ENCODE data around the gene UNC13C.

UNC13C gene

DNA sequence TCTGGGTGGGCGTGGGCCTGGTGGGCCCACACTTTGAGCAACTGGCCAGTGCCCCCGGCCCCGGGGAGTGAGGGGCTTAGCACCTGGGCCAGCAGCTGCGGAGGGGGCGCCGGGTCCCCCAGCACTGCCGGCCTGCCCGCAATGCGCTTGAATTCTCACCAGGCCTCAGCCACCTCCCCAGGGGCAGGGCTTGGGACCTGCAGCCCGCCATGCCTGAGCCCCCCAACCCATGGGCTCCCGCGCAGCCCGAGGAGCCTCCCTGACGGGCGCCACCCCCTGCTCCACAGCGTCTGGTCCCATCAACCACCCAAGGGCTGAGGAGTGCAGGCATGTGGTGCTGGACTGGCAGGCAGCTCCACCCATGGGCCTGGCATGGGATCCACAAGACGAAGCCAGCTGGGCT lies 484.3 kb downstream of the UNC13C start:
- Histone ChIP-seq H3K4me3 (ENCODE audit: low read length) (no peak overlapping the region), H3K9ac (ENCODE audit: low read length) (no peak overlapping the region), H3K4me1 (ENCODE audit: control insufficient read depth, insufficient read depth, low read length) (no peaks in the 10 kb centered on the region), H3K27ac (ENCODE audit: low read depth, low read length) (no peak overlapping the region), H3K27me3 (ENCODE audit: control insufficient read depth, insufficient read depth, low read length) (no peaks in the 10 kb centered on the region), H3K36me3 (ENCODE audit: control insufficient read depth, insufficient read depth, low read length) (no peaks in the 10 kb centered on the region)

- Histone ChIP-seq H3K36me3 (ENCODE audit: control insufficient read depth, insufficient read depth, low read length) (no peaks in the 10 kb centered on the region), H3K4me3 (ENCODE audit: low read length) (no peak overlapping the region), H3K4me1 (ENCODE audit: control insufficient read depth, insufficient read depth, low read length) (no peaks in the 10 kb centered on the region), H3K27ac (ENCODE audit: low read depth, low read length) (no peak overlapping the region), H3K27me3 (ENCODE audit: control insufficient read depth, insufficient read depth, low read length) (no peaks in the 10 kb centered on the region), H3K9ac (ENCODE audit: low read length) (no peak overlapping the region)
These were observed 503.6 kb downstream of the UNC13C start for GRCh38 chr15:54481819-54482218.

DNA sequence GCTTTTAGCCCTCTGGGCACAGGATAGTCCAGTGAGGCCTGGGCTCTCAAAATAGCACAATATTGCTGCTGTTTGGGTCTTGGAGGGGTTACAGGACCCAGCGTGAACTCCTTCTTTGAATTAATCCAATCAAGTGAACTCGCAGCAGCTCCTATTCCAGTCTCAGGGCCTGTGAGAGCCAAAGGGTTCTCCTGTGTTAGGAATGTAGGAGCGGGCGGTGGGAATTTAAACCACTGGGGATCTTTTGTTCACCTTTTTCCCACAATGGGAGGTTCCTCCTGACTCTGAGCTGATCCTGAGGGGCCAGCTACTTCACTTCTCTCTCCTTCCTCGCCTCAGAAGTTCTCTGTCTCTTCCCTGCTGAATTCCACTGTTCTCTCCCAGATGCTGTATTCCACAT lies 504.0 kb downstream of the UNC13C start:
- no peaks in the 10 kb centered on the region for H3K27me3 ChIP-seq (ENCODE audit: control insufficient read depth, insufficient read depth, low read length)
- H3K9ac ChIP-seq (ENCODE audit: low read length) = no peak overlapping the region
- H3K36me3 ChIP-seq (ENCODE audit: control insufficient read depth, insufficient read depth, low read length) = no peaks in the 10 kb centered on the region
- H3K4me3 ChIP-seq (ENCODE audit: low read length) = no peak overlapping the region
- H3K4me1 ChIP-seq (ENCODE audit: control insufficient read depth, insufficient read depth, low read length) = no peaks in the 10 kb centered on the region
- H3K27ac ChIP-seq (ENCODE audit: low read depth, low read length) = no peak overlapping the region

DNA sequence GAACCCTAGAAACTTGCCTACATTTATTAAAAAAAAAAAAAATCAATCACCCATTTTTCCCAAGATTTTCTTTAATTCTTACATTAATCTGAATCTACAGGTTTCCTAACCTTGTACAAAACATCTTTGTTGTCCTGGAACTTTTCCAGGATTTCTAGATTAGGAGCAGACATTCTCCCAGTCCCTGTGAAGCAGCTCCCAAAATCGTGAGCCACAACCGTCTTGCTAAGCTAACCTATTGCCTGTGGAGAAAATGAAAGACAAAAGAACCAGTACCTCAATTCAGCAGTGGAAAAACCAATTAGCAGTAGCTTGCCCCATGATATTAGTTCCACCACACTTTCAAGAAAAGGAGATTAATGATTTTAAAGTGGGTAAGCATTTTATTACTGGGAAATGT lies 522.1 kb downstream of the UNC13C start:
- Histone ChIP-seq H3K27ac (ENCODE audit: low read depth, low read length) (no peak overlapping the region), H3K4me3 (ENCODE audit: low read length) (no peak overlapping the region), H3K36me3 (ENCODE audit: control insufficient read depth, insufficient read depth, low read length) (no peaks in the 10 kb centered on the region), H3K27me3 (ENCODE audit: control insufficient read depth, insufficient read depth, low read length) (no peaks in the 10 kb centered on the region), H3K9ac (ENCODE audit: low read length) (no peak overlapping the region), H3K4me1 (ENCODE audit: control insufficient read depth, insufficient read depth, low read length) (no peaks in the 10 kb centered on the region)

GRCh38 chr15:54502416-54503075 lies 524.3 kb downstream of the UNC13C start:
- H3K27ac ChIP-seq (ENCODE audit: low read depth, low read length) = no peak overlapping the region
- no peaks in the 10 kb centered on the region for H3K27me3 ChIP-seq (ENCODE audit: control insufficient read depth, insufficient read depth, low read length)
- no peaks in the 10 kb centered on the region for H3K36me3 ChIP-seq (ENCODE audit: control insufficient read depth, insufficient read depth, low read length)
- no peak overlapping the region for H3K4me3 ChIP-seq (ENCODE audit: low read length)
- no peaks in the 10 kb centered on the region for H3K4me1 ChIP-seq (ENCODE audit: control insufficient read depth, insufficient read depth, low read length)
- H3K9ac ChIP-seq (ENCODE audit: low read length) = no peak overlapping the region

DNA sequence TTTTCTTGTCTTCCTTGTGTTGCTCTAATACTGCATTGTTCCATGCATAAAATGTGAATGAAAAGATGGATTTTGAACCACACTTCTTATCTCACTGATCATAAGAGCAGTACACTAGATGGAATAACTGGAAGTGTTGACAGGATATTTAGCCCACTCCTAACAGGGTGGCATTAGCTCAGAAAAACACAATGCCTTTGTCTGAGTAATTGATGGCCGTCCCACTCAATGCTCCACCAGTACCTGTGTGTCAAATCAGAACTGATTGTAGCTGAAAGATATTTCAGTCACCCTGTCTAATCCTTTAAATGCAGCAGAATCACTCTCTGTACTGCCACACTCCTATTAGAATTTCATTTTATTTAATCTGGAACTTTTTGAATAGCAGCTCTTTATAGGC lies 526.5 kb downstream of the UNC13C start:
- Histone ChIP-seq H3K36me3 (ENCODE audit: control insufficient read depth, insufficient read depth, low read length) (no peaks in the 10 kb centered on the region), H3K9ac (ENCODE audit: low read length) (no peak overlapping the region), H3K4me3 (ENCODE audit: low read length) (no peak overlapping the region), H3K27ac (ENCODE audit: low read depth, low read length) (no peak overlapping the region), H3K27me3 (ENCODE audit: control insufficient read depth, insufficient read depth, low read length) (no peaks in the 10 kb centered on the region), H3K4me1 (ENCODE audit: control insufficient read depth, insufficient read depth, low read length) (no peaks in the 10 kb centered on the region)

GRCh38 chr15:54506977-54507524 lies 528.8 kb downstream of the UNC13C start:
- H3K36me3 ChIP-seq (ENCODE audit: control insufficient read depth, insufficient read depth, low read length) = no peaks in the 10 kb centered on the region
- H3K4me3 ChIP-seq (ENCODE audit: low read length) = no peak overlapping the region
- H3K9ac ChIP-seq (ENCODE audit: low read length) = no peak overlapping the region
- no peaks in the 10 kb centered on the region for H3K27me3 ChIP-seq (ENCODE audit: control insufficient read depth, insufficient read depth, low read length)
- H3K4me1 ChIP-seq (ENCODE audit: control insufficient read depth, insufficient read depth, low read length) = no peaks in the 10 kb centered on the region
- no peak overlapping the region for H3K27ac ChIP-seq (ENCODE audit: low read depth, low read length)

DNA sequence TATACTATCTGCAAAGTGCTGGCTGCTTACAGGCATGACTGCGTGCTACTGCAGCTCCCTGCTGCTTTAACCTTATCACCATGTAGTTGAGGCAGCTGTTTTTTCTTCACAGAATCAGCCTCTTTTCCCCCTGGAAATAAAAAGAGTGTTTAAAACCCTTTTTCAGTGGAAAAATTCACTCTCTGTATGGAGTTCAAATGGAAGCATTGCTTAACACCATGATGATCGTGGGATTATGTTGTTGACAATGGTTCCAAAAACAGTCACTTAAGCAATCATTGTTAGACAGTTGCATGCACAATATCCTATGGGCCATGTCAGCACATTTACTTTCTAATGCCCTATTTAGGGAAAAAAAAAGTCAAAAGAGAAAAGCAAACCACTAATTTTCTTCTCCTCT lies 536.4 kb downstream of the UNC13C start:
- H3K4me3 ChIP-seq (ENCODE audit: low read length) = no peak overlapping the region
- peaks cover 6% of the 10 kb centered on the region for H3K4me1 ChIP-seq (ENCODE audit: control insufficient read depth, insufficient read depth, low read length)
- H3K36me3 ChIP-seq (ENCODE audit: control insufficient read depth, insufficient read depth, low read length) = no peaks in the 10 kb centered on the region
- H3K9ac ChIP-seq (ENCODE audit: low read length) = no peak overlapping the region
- no peaks in the 10 kb centered on the region for H3K27me3 ChIP-seq (ENCODE audit: control insufficient read depth, insufficient read depth, low read length)
- no peak overlapping the region for H3K27ac ChIP-seq (ENCODE audit: low read depth, low read length)

DNA sequence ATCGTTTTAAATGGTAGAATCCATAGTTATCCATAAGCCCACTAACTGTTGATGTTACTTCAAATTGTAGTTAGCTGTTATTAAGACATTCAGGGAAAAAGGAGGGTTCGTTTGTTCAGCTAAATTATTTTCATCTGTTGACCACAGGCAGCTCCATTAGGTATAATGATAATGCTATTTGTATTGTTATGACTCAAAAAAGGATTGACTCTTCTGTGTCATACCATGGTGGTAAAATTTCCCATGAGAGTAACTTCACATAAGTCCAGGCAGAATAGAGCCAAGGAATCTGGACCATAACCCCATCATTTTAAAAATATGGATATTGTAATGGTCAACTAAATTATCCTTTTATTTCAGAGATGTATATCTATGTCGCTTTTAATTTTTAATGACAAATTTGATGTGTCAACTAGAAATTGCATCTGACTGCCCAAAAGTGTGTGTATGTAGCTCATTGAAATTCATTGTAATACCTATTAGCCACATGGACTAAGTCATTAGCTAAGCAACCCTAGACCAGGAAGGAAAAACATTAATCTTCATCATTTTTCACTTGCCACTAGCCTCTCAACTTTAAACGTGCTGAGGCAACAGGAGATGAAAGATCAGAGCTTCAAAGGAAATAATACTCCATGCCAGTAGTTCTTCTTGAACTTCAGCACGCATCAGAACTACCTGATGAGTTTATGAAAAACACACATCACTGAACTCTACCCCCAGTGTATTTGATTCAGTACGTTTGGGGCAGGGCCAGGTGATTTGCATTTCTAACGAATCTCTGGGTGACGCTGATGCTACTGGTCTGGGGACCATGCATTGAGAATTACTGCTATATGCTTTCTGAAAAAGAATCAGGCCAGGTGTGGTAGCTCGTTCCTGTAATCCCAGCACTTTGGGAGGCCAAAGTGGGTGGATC lies 537.7 kb downstream of the UNC13C start:
- H3K4me3 ChIP-seq (ENCODE audit: low read length) = no peak overlapping the region
- H3K27ac ChIP-seq (ENCODE audit: low read depth, low read length) = no peak overlapping the region
- no peak overlapping the region for H3K9ac ChIP-seq (ENCODE audit: low read length)
- H3K27me3 ChIP-seq (ENCODE audit: control insufficient read depth, insufficient read depth, low read length) = no peaks in the 10 kb centered on the region
- H3K4me1 ChIP-seq (ENCODE audit: control insufficient read depth, insufficient read depth, low read length) = peaks cover 6% of the 10 kb centered on the region
- no peaks in the 10 kb centered on the region for H3K36me3 ChIP-seq (ENCODE audit: control insufficient read depth, insufficient read depth, low read length)

GRCh38 chr15:54517366-54517765 lies 539.1 kb downstream of the UNC13C start:
- H3K27me3 ChIP-seq (ENCODE audit: control insufficient read depth, insufficient read depth, low read length) = no peaks in the 10 kb centered on the region
- no peak overlapping the region for H3K27ac ChIP-seq (ENCODE audit: low read depth, low read length)
- peaks cover 6% of the 10 kb centered on the region for H3K4me1 ChIP-seq (ENCODE audit: control insufficient read depth, insufficient read depth, low read length)
- H3K9ac ChIP-seq (ENCODE audit: low read length) = no peak overlapping the region
- H3K4me3 ChIP-seq (ENCODE audit: low read length) = no peak overlapping the region
- no peaks in the 10 kb centered on the region for H3K36me3 ChIP-seq (ENCODE audit: control insufficient read depth, insufficient read depth, low read length)

GRCh38 chr15:54518156-54518882 lies 540.1 kb downstream of the UNC13C start:
- Histone ChIP-seq H3K27me3 (ENCODE audit: control insufficient read depth, insufficient read depth, low read length) (no peaks in the 10 kb centered on the region), H3K4me3 (ENCODE audit: low read length) (no peak overlapping the region), H3K27ac (ENCODE audit: low read depth, low read length) (no peak overlapping the region), H3K36me3 (ENCODE audit: control insufficient read depth, insufficient read depth, low read length) (no peaks in the 10 kb centered on the region), H3K4me1 (ENCODE audit: control insufficient read depth, insufficient read depth, low read length) (peaks cover 6% of the 10 kb centered on the region), H3K9ac (ENCODE audit: low read length) (no peak overlapping the region)

DNA sequence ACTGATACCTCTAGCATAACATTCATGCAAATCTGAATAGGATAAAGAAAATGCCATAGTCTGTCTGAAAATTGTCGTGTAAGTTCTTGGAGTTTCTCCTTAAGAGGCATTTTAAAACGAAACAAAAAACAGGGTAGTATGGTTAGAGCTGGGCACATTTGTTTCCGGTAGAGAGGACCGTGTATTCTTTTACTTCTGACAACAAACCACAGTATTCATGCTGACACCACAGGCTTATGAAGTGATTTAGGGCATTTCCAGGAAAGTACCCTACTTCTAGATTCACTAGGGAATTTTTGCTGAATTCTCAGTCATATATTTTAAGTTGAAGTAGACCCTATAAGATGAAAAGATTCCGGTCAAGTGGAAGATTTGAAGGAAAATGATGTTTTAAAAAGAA lies 541.3 kb downstream of the UNC13C start:
- H3K4me1 ChIP-seq (ENCODE audit: control insufficient read depth, insufficient read depth, low read length) = peaks cover 6% of the 10 kb centered on the region
- no peak overlapping the region for H3K9ac ChIP-seq (ENCODE audit: low read length)
- no peaks in the 10 kb centered on the region for H3K27me3 ChIP-seq (ENCODE audit: control insufficient read depth, insufficient read depth, low read length)
- no peak overlapping the region for H3K4me3 ChIP-seq (ENCODE audit: low read length)
- no peak overlapping the region for H3K27ac ChIP-seq (ENCODE audit: low read depth, low read length)
- no peaks in the 10 kb centered on the region for H3K36me3 ChIP-seq (ENCODE audit: control insufficient read depth, insufficient read depth, low read length)

Measured in rectal smooth muscle tissue (tissue), 1 donor.